Posterior vena cava (tissue), 2 donors: Measurements from ENCODE around the gene SYNJ1. TPM values are rescaled to one million over a fixed set of nuclear protein-coding genes. Genes with fewer than 3 reads are reported as not detected.
"Not testable (repeated sequence)": the region's sequence is repeated elsewhere in the genome, so short reads cannot be mapped to it uniquely, and the experiment has no call there.

Experiments used
- DNase-seq: peaks from one replicate; pipeline ENCODE4 v3.0.0-alpha.2; 2020; ENCODE audit warnings: low spot score
- intact Hi-C, 2 donors: fragments of 100-400 bp; cut with DNase I; formaldehyde crosslinking; loops; one replicate each; pipeline versions ENCODE4 v1.14.1 to v1.14.2; 2022 to 2023
- total RNA-seq, 2 donors: library from RNA; stranded (reverse); fragmentation: NEBNext Ultra II Directional; extraction: Animal tissue kit (Norgen Biotek cat#: 25700); gene quantifications; one replicate each; pipeline ENCODE4 v1.2.1, GENCODE V29; 2021
- donor health status: DM: yes; HTN: yes; CAD: no.
- donor health status: DM: yes; HTN: yes; CAD: no.

The SYNJ1 gene
- total RNA-seq, 2 donors from 2014 or later: 15.1 to 18.9 TPM

DNA sequence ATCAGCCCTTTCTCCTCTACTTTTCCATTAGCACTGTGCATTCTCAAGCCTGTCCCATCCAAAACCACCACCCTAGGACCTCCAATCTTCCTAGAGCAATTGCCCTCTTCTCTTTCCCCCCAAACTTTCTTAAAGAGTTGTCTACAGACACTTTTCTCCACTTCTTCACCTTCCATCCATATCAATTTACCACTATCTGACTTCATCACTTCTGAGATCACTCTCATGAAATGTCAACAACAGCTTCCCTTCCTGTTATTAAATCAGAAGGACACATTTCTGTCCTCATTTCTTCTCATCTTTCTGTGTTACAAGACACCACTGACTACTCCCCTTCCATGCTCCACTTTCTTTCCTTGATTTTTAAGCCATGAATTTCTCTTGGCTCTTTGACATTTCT is 79.6 kb downstream of the SYNJ1 start:
- no peak for DNase-seq
- intact Hi-C loops: no loop called here

DNA sequence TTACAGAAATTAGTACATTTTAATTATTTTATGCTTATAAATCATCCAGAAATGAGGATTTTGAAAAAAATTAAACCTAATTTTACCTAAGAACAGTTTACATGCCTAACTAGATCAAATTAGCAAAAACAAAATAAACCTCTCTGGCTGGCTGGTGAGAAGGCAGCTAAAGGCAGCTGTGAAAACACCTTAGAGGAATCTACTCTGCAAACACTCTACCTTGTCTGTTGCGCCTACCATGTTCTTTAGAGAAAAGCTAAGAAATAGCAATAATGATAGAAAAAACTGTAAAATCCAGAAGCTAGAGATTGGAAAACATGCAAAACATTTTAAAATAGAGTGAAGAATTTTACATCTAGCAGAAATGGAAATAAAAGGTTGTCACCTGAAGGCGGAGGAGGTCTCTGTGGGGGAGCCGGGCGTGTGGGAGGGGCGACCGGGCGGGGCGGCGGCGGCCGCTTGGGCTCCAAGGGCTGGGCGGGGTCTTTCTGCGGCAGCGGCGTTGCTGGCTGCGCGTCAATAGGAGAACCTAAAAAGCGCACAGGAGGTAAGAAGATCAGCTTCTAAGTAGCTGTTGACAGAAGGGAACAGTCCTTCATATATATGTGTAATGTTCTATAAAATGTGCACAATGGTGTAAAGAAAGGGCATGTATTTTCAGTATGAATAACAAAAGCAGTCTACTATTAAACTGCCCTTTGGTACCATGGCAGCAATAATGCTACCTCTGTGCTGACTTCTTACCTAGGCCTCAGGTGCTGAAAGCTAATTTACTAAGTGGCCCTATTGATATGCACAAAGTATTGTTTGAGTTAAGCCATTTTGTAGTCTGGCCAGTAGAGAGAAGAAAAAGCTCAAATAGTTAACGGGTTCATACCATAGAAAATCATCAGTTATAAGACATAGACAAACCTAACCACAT is 82.3 kb downstream of the SYNJ1 start:
- intact Hi-C loops: no loop called here
- no peak for DNase-seq

DNA sequence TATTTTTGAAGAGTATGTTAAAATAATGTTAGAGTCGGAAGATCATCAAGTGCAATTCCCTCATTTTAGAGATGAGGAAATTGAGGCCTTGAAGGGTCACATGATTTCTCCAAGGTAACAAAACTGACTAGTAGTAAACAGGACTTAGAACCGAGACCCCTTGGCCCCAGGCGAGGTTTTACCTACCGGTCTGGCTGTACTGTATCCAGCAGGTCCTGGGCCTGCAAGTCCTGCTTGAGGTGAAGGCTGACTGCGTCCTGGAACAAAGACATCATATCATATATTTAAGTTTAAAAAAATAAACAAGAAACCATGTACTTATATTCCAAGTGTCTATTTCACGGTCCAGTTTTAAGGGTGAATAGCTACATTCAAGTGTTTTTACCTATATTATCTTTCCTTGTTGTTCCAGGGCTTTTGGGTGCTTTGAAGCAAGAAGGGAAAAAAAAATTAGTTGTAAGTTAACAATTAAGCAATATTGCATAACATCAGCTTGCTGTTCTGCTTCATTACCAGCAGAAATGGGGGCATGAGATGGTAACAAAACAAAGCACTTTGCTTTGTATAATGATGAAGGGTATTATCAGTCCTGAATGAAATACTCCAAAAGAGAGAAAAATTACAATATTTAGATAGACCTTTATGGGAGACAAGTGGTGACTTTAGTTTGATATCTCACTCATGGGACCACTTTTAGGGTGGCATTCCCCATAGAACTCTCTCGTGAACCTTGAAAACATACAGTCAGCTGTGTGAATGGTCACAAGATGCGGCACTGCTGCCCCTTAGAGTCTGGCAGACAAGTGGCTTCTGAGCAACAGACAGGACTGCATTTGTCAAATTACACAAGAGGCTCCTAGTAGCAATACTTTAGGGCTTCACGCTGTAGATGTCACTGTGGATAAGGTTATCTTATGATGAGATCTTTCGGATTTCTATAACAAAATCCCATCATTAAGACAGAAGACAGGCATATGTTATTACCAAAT is 85.8 kb downstream of the SYNJ1 start:
- intact Hi-C loops: no loop called here

DNA sequence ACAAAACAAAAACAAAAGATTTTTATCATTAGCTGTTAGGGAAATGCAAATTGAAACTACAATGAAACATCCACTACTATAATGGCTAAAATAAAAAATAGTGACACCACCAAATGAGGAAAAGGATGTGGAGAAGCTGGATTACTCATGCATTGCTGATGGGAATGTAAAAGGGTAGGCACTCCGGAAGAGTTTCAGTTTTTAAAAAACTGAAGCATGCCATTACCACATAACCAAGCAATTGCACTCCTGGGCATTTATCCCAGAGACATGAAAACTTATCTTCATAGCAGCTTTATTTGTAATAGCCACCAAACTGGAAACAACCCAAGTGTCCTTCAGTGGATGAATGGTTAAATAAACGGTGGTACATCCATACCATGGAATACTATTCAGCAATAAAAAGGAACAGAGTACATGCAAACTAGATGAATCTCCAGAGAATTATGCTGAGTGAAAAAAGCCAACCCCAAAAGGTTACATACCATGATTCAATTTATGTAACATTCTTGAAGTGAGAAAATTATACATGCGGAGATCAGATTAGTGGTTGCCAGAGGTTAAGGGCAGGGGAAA is 101.1 kb downstream of the SYNJ1 start:
- intact Hi-C loops: no loop called here
- DNase-seq: no peak

More for the DNA sequence above, 85.8 kb downstream of the SYNJ1 start:
- DNase-seq: no peak

DNA sequence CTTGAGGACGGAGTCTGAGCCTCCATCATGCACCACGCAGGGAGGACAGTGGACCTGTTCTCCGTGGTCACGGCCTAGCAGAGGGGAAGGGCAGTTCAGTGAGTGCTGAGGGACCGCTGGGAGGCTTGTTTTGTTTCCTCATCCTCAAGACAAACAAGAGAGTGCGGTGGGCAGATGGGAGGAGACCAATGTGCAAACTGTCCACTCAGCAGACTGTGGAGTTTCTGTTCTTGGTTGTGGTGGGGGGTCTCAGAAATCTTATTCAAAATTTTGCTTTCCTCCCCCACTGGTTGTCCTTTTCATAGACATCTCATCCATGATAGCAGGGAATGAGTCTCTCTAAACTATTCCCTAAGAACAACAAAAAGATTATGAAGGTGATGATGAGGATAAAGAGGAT is 109.6 kb downstream of the SYNJ1 start:
- intact Hi-C loops, DNase-seq: not testable (repeated sequence)

DNA sequence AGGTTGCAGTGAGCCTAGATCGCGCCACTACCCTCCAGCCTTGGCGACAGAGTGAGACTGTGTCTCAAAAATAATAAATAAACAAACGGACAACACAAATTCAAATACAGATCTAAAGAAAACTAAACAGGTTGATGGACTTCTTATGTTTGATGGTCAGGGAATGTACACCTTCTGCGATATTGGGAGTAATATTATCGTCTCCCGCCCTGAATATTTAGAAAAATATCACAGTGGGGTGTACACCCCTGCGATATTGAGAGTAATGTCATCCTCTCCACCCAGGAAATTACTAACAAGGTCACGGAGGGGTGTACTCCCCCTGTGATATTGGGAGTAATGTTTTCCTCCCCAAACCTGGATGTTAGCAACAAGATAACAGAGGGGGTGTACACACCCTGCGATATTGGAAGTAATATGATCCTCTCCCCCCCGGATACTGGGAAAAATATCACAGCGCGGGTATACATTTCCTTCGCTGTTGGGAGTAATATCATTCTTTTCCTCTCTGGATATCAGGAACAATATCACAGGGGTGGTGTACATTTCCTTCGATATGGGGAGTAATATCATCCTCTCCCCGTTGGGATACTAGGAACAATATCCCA is 114.3 kb downstream of the SYNJ1 start:
- DNase-seq: no peak
- intact Hi-C loops: no loop called here

DNA sequence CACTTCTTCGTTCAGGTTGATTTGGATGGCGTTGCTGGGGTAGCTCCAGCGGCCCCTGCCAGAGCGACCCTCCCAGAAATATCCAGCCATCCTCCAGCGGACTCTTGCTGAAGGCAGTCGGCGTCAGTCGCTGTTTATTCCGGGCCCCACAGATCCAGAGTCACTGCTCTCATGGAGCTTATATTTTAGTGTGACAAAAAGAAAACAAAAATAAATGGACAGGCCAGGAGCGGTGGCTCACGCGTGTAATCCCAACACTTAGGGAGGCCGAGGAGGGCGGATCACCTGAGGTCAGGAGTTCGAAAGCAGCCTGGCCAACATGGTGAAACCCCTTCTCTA is 114.8 kb downstream of the SYNJ1 start:
- intact Hi-C loops: no loop called here
- DNase-seq: no peak

DNA sequence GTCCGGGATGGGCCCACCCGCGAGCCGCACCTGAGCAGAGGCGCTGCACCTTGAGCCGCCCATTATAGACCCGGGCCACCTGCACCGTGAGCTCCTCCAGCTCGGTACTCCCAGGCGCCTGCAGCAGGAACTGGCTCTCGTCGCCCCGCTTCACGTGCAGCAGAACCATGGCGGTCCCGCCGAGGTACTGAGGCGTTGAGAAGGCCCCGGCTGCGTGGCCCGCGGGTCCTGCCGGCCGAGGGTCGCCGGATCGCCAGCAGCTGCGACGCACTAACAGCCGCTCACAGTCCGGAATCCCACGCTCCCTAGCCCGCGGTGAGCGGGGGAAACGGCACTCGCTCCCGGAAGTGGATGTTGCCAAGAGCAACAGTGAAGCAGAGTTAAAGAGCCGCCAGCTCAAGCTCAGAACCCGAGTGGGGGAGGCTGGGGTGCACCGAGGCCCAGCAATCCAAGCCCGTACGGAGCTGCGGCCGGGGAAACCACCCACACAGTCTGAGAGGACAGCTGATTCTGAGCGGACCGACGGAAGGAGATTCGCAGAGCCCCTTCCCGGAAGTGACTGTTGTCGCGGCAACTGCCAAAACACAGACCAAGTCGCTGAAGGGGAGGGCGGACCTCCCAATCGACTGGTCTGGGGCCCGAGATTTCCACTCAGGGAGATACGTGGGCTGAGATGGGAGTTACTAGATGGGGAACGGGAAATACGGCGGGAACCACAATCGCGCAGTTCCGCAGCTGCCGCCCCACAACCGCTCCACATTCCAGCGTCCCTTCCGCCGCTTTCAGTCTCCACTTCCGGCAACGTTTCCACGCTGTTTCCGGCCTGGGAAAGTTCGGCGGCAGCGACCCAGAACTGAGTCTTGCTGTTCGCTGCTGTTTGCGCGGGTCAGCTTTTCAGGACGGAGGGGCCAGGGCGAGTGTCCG is 115.5 kb downstream of the SYNJ1 start, which contains the start of gene CFAP298:
CFAP298 (minus strand) TSS at position 303 of the 924 bp plus-strand sequence; CDS start at position 169, 134 bp downstream.
- peak; percentile 97 for DNase-seq
- intact Hi-C loops: no loop called here

DNA sequence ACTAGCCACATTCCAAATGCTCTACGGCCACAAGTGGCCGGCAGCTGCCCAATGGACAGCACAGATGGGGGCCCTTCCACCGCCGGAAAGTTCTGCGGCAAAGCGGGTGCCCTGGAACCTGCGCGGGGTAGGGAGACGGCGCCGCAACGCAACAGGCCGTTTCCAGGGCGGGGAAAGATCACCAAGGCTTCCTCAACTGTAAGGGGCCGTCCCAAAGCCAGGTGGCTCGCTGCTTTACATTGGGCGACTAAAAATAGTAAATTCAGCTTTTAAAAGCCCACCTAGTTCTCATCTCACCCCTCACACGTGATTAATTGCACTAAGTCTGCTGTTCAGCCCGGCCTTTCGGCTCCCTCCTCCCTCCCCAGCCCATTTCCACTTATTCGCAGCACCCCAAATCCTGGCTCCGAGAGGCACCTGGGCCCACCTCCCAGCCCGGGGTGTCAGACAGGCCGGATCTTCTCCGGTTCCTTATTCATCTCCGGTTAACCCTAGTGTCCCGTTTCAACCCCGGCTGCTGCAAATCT is 116.3 kb downstream of the SYNJ1 start:
- intact Hi-C loops: no loop called here
- no peak for DNase-seq

DNA sequence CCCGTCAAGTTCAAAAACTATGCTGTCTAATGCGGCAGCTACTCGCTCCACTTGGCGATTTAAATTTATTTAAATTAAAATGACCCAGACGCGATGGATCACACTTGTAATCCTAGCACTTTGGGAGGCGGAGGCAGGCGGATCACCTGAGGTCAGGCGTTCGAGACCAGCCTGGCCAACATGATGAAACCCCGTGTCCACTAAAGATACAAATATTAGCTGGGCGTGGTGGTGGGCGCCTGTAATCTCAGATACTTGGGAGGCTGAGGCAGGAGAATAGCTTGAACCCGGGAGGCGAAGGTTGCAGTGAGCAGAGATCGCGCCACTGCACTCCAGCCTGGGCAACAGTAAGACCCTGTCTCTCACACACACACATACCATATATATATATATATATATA is 116.9 kb downstream of the SYNJ1 start:
- intact Hi-C loops, DNase-seq: not testable (repeated sequence)

DNA sequence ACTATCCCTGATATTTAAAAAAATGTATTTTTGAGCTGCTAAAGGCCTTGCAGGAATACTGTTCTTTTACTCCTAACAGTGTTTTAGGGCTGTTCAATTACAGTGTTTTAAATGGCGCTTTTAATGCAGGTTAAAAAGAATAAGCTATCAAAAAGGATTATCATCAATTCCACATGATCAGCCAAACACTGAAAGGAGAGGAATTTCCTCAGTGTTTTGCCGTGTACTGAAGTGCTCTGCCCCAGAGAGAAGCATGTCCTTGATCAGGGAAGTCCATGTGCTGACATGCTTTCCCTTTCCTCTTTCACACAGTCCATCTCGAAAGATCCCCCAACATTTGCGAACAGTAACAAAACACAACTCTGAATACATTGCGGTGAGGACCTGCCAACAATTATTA is 119.0 kb downstream of the SYNJ1 start:
- intact Hi-C loops: loop anchor here in 1 of 2 donors (5.0 kb wide), 1 partner anchor 212 kb away; no protein-coding TSS in a partner anchor
- DNase-seq: no peak

DNA sequence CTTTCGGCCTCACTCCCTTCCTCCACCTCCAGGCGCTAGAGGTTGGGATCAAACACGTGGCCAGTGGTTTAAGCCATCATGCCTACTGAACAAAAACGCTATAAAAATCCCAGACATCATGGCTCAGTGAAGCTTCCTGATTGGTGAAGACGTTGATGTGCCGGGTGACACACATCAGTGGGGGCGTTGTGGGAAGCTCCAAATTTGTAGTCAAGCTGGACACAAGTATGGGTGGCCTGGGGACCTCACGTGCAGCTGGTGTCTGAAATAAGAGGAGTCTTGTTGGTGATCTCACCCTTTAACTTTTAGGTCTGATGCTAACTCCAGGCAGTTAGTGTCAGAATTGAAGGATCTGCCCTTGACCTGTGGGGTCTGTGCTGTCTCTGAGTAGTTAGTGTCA is 122.3 kb downstream of the SYNJ1 start:
- DNase-seq: no peak
- intact Hi-C loops: loop anchor here in 1 of 2 donors (5.0 kb wide), 1 partner anchor 208 kb away; no protein-coding TSS in a partner anchor

DNA sequence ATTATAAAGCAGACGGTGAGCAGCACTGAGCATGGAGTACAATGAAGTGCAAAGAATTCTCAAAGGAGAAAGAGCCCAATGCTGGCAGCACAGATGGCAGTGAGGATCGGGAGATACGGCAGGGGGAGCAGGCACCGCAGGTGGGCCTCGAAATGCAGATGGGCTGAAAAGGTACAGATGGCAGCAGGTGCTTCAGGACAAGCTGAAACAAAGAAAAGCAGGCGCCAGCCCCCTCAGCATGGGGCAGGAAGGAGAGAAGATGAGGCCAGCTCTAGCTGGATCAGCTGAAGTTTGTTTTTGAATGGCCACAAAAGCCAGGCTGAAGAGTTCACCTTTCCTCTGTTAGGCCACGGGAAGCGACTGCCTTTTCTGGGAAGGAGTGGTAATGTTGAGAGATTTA is 123.3 kb downstream of the SYNJ1 start:
- DNase-seq: no peak
- intact Hi-C loops: no loop called here

DNA sequence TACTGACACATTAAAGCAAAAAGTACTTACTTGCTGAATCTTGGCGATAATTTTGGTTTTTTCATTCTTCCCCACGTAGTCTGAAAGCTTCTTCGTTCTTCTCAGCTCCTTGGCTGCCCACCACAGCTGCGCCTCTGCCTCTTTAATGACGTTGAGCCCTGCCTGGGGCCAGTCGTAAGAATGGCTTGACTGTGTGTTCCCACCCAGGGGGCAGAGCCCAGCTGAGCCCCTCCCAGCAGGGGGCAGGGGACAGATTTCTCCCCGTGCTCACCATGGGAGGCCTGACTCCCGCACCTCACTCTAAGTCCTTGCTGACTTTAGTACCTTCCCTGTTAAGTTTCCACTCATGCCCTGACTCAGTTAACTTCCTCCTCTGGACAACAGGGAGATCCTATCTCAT is 124.7 kb downstream of the SYNJ1 start:
- no peak for DNase-seq
- intact Hi-C loops: no loop called here

DNA sequence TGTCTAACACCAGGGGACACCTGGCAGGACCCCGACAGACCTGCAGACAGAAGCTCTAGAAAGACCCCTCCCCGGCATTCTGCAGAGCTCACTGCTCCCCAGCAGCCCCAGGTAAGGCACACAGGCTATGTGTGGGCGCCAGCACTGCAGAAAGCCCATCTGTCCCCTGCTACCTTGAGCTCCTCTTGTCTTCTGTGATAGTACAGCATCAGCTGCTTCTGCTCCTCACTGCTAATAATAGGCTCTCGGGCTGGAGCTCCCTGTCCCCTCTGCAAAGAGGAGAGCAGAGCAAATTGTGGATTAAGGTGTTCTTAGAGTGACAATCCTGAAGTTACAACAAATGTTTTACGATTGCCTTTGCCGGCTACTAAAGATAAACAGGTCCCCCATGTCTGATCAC is 125.7 kb downstream of the SYNJ1 start:
- intact Hi-C loops: no loop called here
- DNase-seq: no peak

DNA sequence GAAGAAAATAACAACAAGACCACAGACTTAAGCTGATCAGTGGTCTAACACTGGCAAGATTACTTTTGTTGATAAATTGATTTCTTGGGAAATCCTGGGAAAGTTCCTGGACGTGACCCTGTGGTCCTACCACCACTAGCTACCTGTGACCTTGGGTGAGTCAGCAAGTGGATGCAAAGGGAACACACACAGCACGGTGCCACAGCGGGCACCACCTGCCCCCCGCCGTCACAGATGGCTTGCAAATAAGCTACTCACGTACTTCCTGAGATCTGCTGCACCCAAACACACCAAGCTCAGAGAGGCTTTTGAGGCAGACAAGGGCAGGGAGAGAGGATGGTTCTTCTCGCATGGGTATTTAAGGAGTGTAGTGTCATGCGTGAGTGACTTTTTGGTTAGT is 128.3 kb downstream of the SYNJ1 start:
- intact Hi-C loops: no loop called here
- DNase-seq: no peak

DNA sequence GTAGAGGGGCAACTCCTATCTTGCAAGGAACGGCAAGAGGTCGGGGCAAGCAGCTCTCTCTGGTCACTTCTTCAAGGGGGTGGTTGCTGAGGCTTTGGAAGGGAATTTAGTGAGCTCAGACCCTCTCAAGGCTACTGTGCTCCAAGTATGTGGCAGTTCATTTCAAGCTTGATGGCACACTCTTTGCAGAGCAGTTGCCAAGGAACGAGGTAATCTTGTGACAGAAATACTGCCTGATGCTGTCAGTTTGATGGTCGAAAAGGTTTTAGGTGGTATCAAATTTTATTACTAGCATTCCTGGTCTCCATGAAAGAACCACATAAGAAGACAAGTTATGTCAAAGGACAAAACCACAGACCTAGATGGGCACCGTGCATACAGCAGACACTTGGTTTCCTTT is 128.7 kb downstream of the SYNJ1 start:
- DNase-seq: no peak
- intact Hi-C loops: no loop called here

DNA sequence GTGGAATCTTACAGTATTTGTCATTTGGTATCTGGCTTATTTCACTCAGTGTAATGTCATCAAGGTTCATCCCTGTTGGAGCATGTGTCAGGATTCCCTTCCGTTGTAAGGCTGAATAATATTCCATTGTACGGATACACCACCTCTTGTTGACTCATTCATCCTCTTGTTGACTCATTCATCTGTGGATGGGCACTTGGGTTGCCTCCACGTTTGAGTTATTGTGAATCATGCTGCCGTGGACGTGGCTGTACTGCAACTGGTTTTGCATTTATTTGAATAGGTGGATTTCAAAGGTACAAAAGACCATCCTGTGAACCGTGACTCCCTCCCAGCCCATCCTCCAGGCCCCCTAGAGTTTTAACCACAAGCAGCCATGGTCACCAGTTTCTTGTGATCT is 130.6 kb downstream of the SYNJ1 start:
- intact Hi-C loops: no loop called here
- no peak for DNase-seq
